ENCODE results near the gene SLC22A1. TPM values are rescaled to one million over a fixed set of nuclear protein-coding genes. Genes with fewer than 3 reads are reported as not detected.
"Not testable (repeated sequence)": the region's sequence is repeated elsewhere in the genome, so short reads cannot be mapped to it uniquely, and the experiment has no call there.

Gene SLC22A1
- total RNA-seq, 2 experiments from 2014 or later: 1.2 to 1.8 TPM

- no peak overlapping the region for H3K4me3 Mint-ChIP-seq
- ATAC-seq (ENCODE audit: low read depth) (no peak), DNase-seq (no peak)
- H3K36me3 Mint-ChIP-seq: no peaks in the 10 kb centered on the region
- POLR2A ChIA-PET: no interaction called here
- H3K27ac Mint-ChIP-seq: no peak overlapping the region
- H3K4me1 Mint-ChIP-seq: no peaks in the 10 kb centered on the region
- H3K9me3 Mint-ChIP-seq: no peaks in the 10 kb centered on the region
- H3K27me3 Mint-ChIP-seq: no peaks in the 10 kb centered on the region
These were observed 11.2 kb downstream of the SLC22A1 start for GRCh38 chr6:160132776-160133338.

GRCh38 chr6:160133441-160134336 is 12.1 kb downstream of the SLC22A1 start:
- ATAC-seq (ENCODE audit: low read depth) (no peak), DNase-seq (no peak)
- H3K4me3 Mint-ChIP-seq: no peak overlapping the region
- H3K36me3 Mint-ChIP-seq: no peaks in the 10 kb centered on the region
- POLR2A ChIA-PET: no interaction called here
- no peaks in the 10 kb centered on the region for H3K27me3 Mint-ChIP-seq
- H3K9me3 Mint-ChIP-seq: no peaks in the 10 kb centered on the region
- peaks cover 7% of the 10 kb centered on the region for H3K4me1 Mint-ChIP-seq
- no peak overlapping the region for H3K27ac Mint-ChIP-seq

- H3K27me3 Mint-ChIP-seq; ATAC-seq (ENCODE audit: low read depth); H3K36me3 Mint-ChIP-seq; H3K27ac Mint-ChIP-seq; H3K4me1 Mint-ChIP-seq; POLR2A ChIA-PET; H3K4me3 Mint-ChIP-seq; H3K9me3 Mint-ChIP-seq; DNase-seq: not testable (repeated sequence)
These were observed 12.7 kb downstream of the SLC22A1 start for GRCh38 chr6:160134337-160134751.

GRCh38 chr6:160134779-160135547 is 13.3 kb downstream of the SLC22A1 start:
- DNase-seq (no peak), ATAC-seq (ENCODE audit: low read depth) (no peak)
- POLR2A ChIA-PET: no interaction called here
- Mint-ChIP-seq H3K4me3 (no peak overlapping the region), H3K36me3 (no peaks in the 10 kb centered on the region), H3K27me3 (no peaks in the 10 kb centered on the region), H3K4me1 (peaks cover 8% of the 10 kb centered on the region), H3K9me3 (no peaks in the 10 kb centered on the region), H3K27ac (no peak overlapping the region)

GRCh38 chr6:160135907-160136655 is 14.5 kb downstream of the SLC22A1 start:
- Mint-ChIP-seq H3K27ac (no peak overlapping the region), H3K4me1 (peaks cover 8% of the 10 kb centered on the region), H3K27me3 (no peaks in the 10 kb centered on the region)

GRCh38 chr6:160137130-160137988 is 15.7 kb downstream of the SLC22A1 start:
- Mint-ChIP-seq H3K4me1 (peaks cover 8% of the 10 kb centered on the region), H3K27ac (no peak overlapping the region), H3K36me3 (no peaks in the 10 kb centered on the region), H3K27me3 (no peaks in the 10 kb centered on the region), H3K9me3 (no peaks in the 10 kb centered on the region), H3K4me3 (no peak overlapping the region)
- POLR2A ChIA-PET: interaction anchor here (1.0 kb wide), 1 partner anchor 318 kb away, joined by 4 read pairs; no protein-coding TSS in a partner anchor
- DNase-seq: no peak
- no peak for ATAC-seq (ENCODE audit: low read depth)

More at GRCh38 chr6:160135907-160136655, 14.5 kb downstream of the SLC22A1 start:
- H3K9me3 Mint-ChIP-seq: no peaks in the 10 kb centered on the region
- no peaks in the 10 kb centered on the region for H3K36me3 Mint-ChIP-seq
- DNase-seq (no peak), ATAC-seq (ENCODE audit: low read depth) (no peak)
- POLR2A ChIA-PET: no interaction called here
- H3K4me3 Mint-ChIP-seq: no peak overlapping the region

GRCh38 chr6:160137989-160138835 is 16.6 kb downstream of the SLC22A1 start:
- Mint-ChIP-seq H3K4me1 (peaks cover 8% of the 10 kb centered on the region), H3K27me3 (no peaks in the 10 kb centered on the region), H3K36me3 (no peaks in the 10 kb centered on the region), H3K27ac (no peak overlapping the region), H3K9me3 (no peaks in the 10 kb centered on the region), H3K4me3 (no peak overlapping the region)
- peak; percentile 73 for DNase-seq
- peak; percentile 64 for ATAC-seq (ENCODE audit: low read depth)
- POLR2A ChIA-PET: interaction anchor here (1.0 kb wide), 1 partner anchor 317 kb away, joined by 4 read pairs; no protein-coding TSS in a partner anchor

GRCh38 chr6:160138839-160139419 is 17.3 kb downstream of the SLC22A1 start:
- Mint-ChIP-seq H3K4me3 (no peak overlapping the region), H3K27ac (no peak overlapping the region), H3K4me1 (peaks cover 8% of the 10 kb centered on the region), H3K36me3 (no peaks in the 10 kb centered on the region), H3K9me3 (no peaks in the 10 kb centered on the region), H3K27me3 (no peaks in the 10 kb centered on the region)
- DNase-seq (no peak), ATAC-seq (ENCODE audit: low read depth) (no peak)
- POLR2A ChIA-PET: interaction anchor here (1.0 kb wide), 1 partner anchor 316 kb away, joined by 4 read pairs; no protein-coding TSS in a partner anchor

GRCh38 chr6:160139420-160139851 is 17.8 kb downstream of the SLC22A1 start:
- peaks cover 2% of the 10 kb centered on the region for H3K27me3 Mint-ChIP-seq
- no peak for ATAC-seq (ENCODE audit: low read depth)
- H3K4me3 Mint-ChIP-seq: no peak overlapping the region
- POLR2A ChIA-PET: no interaction called here
- H3K9me3 Mint-ChIP-seq: peaks cover 2% of the 10 kb centered on the region
- no peak for DNase-seq
- H3K27ac Mint-ChIP-seq: no peak overlapping the region
- H3K4me1 Mint-ChIP-seq: peaks cover 10% of the 10 kb centered on the region
- no peaks in the 10 kb centered on the region for H3K36me3 Mint-ChIP-seq

GRCh38 chr6:160140493-160140892 is 18.9 kb downstream of the SLC22A1 start:
- H3K9me3 Mint-ChIP-seq; ATAC-seq (ENCODE audit: low read depth); H3K27me3 Mint-ChIP-seq; H3K4me3 Mint-ChIP-seq; DNase-seq; H3K4me1 Mint-ChIP-seq; H3K27ac Mint-ChIP-seq; H3K36me3 Mint-ChIP-seq; POLR2A ChIA-PET: not testable (repeated sequence)

GRCh38 chr6:160141001-160141726 is 19.5 kb downstream of the SLC22A1 start:
- Mint-ChIP-seq H3K27ac (no peak overlapping the region), H3K4me3 (no peak overlapping the region), H3K27me3 (peaks cover 2% of the 10 kb centered on the region), H3K4me1 (peaks cover 10% of the 10 kb centered on the region), H3K36me3 (no peaks in the 10 kb centered on the region), H3K9me3 (peaks cover 2% of the 10 kb centered on the region)
- no peak for DNase-seq
- no peak for ATAC-seq (ENCODE audit: low read depth)
- POLR2A ChIA-PET: no interaction called here

All from activated naive CD8-positive, alpha-beta T cell treated with anti-CD3 and anti-CD28 coated beads, Interleukin-2, amount 10 ng/mL, durations not matched to agents 7 days and 5 days (primary cell).